ENCODE measurements around the gene MCEE. TPM values are rescaled to one million over a fixed set of nuclear protein-coding genes. Genes with fewer than 3 reads are reported as not detected.

MCEE gene
- total and polyA plus RNA-seq, 4 donors: 13.1 to 57.6 (median 23.9) TPM

DNA sequence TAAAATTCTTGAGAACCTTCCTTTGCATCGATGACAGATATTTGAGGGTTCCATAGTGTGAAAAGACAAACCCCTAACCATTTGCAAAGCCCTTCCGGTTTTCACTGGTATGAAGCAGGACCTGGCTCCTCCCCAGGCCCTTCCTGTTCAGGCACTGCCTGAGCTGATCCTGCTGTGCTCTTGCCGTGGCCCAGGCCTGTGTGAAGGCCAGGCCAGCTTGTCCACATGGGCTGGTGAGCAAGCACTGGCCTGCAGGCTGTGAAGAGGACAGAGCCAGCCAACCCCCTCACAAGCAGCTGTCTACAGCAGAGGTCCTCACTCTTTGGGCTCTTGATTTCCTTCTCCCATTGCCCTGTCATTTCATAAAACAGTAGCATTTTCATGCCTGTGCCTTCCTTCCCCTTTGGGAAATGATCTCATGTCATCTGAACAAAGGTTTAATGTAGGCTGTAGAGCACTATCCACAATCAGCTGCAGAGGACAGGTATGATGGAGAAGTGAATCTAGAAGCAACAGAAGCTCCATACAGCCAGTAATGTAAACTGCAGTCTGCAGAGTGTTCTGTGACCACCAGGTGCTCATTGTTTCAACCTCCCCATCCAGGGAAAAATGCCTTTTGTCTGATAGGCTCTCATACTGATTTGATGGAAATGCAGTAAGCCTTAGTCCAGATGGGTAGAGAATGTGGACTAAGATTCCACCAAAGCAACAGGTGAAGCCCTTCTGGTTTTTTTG is 20.2 kb upstream of the MCEE start:
- no peak for DNase-seq (ENCODE audit: low spot score)
- peaks cover 9 to 47% (median 40%) of the 10 kb centered on the region in 4 donors for H3K36me3 ChIP-seq (ENCODE audit: control insufficient read depth in 4 of 4, insufficient read depth in 3 of 4, low read depth in 1 of 4, low read length in 3 of 4)

More for the DNA sequence above, 20.2 kb upstream of the MCEE start:
- Histone ChIP-seq H3K9ac (ENCODE audit: low read depth in 1 of 2, low read length in 2 of 2) (no peak overlapping the region), H3K4me1 (ENCODE audit: control insufficient read depth in 4 of 4, insufficient read depth in 4 of 4, low read length in 3 of 4) (no peaks in the 10 kb centered on the region), H3K27ac (ENCODE audit: low read depth in 1 of 2, low read length in 2 of 2) (no peak overlapping the region), H3K4me3 (ENCODE audit: low read depth in 1 of 3, low read length in 3 of 3) (no peak overlapping the region), H3K9me3 (ENCODE audit: control insufficient read depth in 4 of 4, low read length in 3 of 4) (no peaks in the 10 kb centered on the region), H3K27me3 (ENCODE audit: control insufficient read depth in 4 of 4, insufficient read depth in 4 of 4, low read length in 3 of 4) (no peaks in the 10 kb centered on the region)
- WGBS: 69% methylated on average over 3 of the region's 3 CpGs
- no peak for TF ChIP-seq JUND (IDR thresholded peaks at IDR 0.05)
- TF ChIP-seq FOXA1 (IDR thresholded peaks at IDR 0.05): no peak
- TF ChIP-seq, protein P1, sequence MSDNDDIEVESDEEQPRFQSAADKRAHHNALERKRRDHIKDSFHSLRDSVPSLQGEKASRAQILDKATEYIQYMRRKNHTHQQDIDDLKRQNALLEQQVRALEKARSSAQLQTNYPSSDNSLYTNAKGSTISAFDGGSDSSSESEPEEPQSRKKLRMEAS (IDR thresholded peaks at IDR 0.05): no peak
- no peak for TF ChIP-seq SP1 (IDR thresholded peaks at IDR 0.05)
- no peak for TF ChIP-seq EGR1 (IDR thresholded peaks at IDR 0.05; ENCODE audit: low read depth in 2 of 2)
- TF ChIP-seq, protein P2, sequence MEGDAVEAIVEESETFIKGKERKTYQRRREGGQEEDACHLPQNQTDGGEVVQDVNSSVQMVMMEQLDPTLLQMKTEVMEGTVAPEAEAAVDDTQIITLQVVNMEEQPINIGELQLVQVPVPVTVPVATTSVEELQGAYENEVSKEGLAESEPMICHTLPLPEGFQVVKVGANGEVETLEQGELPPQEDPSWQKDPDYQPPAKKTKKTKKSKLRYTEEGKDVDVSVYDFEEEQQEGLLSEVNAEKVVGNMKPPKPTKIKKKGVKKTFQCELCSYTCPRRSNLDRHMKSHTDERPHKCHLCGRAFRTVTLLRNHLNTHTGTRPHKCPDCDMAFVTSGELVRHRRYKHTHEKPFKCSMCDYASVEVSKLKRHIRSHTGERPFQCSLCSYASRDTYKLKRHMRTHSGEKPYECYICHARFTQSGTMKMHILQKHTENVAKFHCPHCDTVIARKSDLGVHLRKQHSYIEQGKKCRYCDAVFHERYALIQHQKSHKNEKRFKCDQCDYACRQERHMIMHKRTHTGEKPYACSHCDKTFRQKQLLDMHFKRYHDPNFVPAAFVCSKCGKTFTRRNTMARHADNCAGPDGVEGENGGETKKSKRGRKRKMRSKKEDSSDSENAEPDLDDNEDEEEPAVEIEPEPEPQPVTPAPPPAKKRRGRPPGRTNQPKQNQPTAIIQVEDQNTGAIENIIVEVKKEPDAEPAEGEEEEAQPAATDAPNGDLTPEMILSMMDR (IDR thresholded peaks at IDR 0.05; ENCODE audit: low read depth, low read length, missing input control): no peak
- no peak for TF ChIP-seq RAD21 (IDR thresholded peaks at IDR 0.05)
- no peak for TF ChIP-seq YY1 (IDR thresholded peaks at IDR 0.05)
- TF ChIP-seq, protein P3, sequence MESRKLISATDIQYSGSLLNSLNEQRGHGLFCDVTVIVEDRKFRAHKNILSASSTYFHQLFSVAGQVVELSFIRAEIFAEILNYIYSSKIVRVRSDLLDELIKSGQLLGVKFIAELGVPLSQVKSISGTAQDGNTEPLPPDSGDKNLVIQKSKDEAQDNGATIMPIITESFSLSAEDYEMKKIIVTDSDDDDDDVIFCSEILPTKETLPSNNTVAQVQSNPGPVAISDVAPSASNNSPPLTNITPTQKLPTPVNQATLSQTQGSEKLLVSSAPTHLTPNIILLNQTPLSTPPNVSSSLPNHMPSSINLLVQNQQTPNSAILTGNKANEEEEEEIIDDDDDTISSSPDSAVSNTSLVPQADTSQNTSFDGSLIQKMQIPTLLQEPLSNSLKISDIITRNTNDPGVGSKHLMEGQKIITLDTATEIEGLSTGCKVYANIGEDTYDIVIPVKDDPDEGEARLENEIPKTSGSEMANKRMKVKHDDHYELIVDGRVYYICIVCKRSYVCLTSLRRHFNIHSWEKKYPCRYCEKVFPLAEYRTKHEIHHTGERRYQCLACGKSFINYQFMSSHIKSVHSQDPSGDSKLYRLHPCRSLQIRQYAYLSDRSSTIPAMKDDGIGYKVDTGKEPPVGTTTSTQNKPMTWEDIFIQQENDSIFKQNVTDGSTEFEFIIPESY (IDR thresholded peaks at IDR 0.05): no peak
- no peak for TF ChIP-seq TAF1 (conservative IDR thresholded peaks at IDR 0.05)
- no peak for TF ChIP-seq HNF4G (IDR thresholded peaks at IDR 0.05)
- TF ChIP-seq GABPA (IDR thresholded peaks at IDR 0.05 in 1 of 2, conservative IDR thresholded peaks at IDR 0.05 in 1 of 2): no peak
- no peak for TF ChIP-seq NR2F2 (IDR thresholded peaks at IDR 0.05)
- no peak for TF ChIP-seq REST (IDR thresholded peaks at IDR 0.05)
- TF ChIP-seq FOXA2 (IDR thresholded peaks at IDR 0.05): no peak

Data from liver (tissue), 9 donors.